ENCODE results near the gene OR2V1. TPM values are rescaled to one million over a fixed set of nuclear protein-coding genes. Genes with fewer than 3 reads are reported as not detected.

Gene OR2V1
- total and polyA plus RNA-seq, 2 donors (not counting 1 experiment from before 2014, with no cell fraction given), result not detected

DNA sequence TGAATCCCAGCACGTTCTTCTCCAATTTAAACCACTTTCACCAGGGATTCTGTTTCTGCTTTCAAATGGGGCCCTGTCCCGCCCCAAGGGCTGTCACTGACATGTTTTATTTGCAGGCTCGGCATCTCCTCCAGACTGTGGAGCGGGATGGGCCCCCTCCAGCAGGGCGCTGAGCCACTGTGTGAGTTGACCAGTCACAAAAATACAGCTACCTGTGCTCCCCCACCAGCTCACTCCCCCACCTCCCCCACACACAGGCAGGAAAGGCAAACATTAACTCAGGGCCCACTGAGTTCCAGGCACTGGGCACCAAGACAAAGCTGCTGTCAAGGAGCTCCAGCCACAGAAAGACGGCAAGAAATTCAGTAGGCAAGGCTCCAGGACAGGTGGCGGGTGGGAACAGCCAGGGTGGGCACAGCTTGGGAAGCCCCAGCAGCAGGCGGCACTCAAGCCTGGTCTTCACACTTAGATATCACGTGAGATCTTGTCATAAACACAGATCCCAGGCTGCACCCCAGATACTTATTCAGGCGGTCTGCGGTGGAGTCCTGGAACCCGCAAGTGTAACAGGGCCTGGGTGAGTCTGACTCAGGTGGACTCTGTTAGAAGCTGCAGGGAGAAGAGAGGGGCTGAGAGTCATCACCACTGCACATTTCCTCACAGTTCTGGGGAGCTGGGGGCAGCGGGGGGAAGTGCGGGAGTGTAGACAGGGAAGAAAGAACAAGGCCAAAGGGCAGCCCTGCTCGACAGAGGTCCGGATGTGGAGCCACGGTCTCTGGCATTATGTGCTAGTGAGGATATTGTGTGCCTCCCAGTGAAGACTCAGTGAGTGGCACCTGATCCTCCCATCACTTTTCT, 44.7 kb downstream of the OR2V1 start:
- Histone ChIP-seq H3K4me3 (ENCODE audit: control extremely low read depth in 1 of 5, extremely low read depth in 1 of 5, insufficient read depth in 1 of 5, low read depth in 2 of 5, low read length in 4 of 5) (no peak overlapping the region), H3K4me1 (ENCODE audit: control insufficient read depth in 2 of 2, insufficient read depth in 2 of 2, low read length in 2 of 2) (no peaks in the 10 kb centered on the region), H3K9me3 (ENCODE audit: control extremely low read depth in 1 of 3, control insufficient read depth in 2 of 3, insufficient read depth in 1 of 3, low read length in 2 of 3) (no peaks in the 10 kb centered on the region), H3K27me3 (replicated peaks in 1 of 4; ENCODE audit: control extremely low read depth in 1 of 4, control insufficient read depth in 3 of 4, insufficient read depth in 4 of 4, low read length in 3 of 4) (peaks cover 0 to 6% (median 2%) of the 10 kb centered on the region in 4 experiments), H3K36me3 (replicated peaks in 1 of 2; ENCODE audit: control extremely low read depth in 1 of 2, control insufficient read depth in 1 of 2, extremely low read depth in 1 of 2, insufficient read depth in 2 of 2, low read length in 1 of 2) (no peaks in the 10 kb centered on the region), H4K20me1 (ENCODE audit: control insufficient read depth, insufficient read depth, low read length, poor library complexity, severe bottlenecking) (no peaks in the 10 kb centered on the region), H3K9ac (ENCODE audit: low read length) (no peak overlapping the region), H2AFZ (ENCODE audit: insufficient read depth, low read depth, low read length, poor library complexity, severe bottlenecking) (no peak overlapping the region), H3K27ac (ENCODE audit: low read length in 2 of 2) (no peak overlapping the region), H3K79me2 (ENCODE audit: control insufficient read depth, insufficient read depth, low read length) (no peaks in the 10 kb centered on the region), H3K4me2 (replicated peaks; ENCODE audit: low read depth, low read length, poor library complexity, severe bottlenecking) (no peak overlapping the region)
- Mint-ChIP-seq H3K9me3 (ENCODE audit: insufficient read depth) (no peaks in the 10 kb centered on the region), H3K4me1 (no peaks in the 10 kb centered on the region), H3K4me3 (no peak overlapping the region), H3K27ac (no peak overlapping the region), H3K27me3 (peaks cover 12% of the 10 kb centered on the region)
- intact Hi-C loops (cut with micrococcal nuclease), result loop anchor here (10.0 kb wide), 1 partner anchor 221 kb away; the partner anchor contains the start of gene ZFP62
- ATAC-seq (ENCODE audit: low read depth) (no peak), DNase-seq (no peak)
- whole genome bisulfite sequencing (ENCODE audit: insufficient coverage), result 80% methylated on average over 17 of the region's 17 CpGs
- ChIA-PET POLR2A (interaction anchor here (0.5 kb wide), 1 partner anchor 176 kb away, joined by 3 read pairs; no protein-coding TSS in a partner anchor), CTCF (no interaction called here)
- TF ChIP-seq, protein P1, sequence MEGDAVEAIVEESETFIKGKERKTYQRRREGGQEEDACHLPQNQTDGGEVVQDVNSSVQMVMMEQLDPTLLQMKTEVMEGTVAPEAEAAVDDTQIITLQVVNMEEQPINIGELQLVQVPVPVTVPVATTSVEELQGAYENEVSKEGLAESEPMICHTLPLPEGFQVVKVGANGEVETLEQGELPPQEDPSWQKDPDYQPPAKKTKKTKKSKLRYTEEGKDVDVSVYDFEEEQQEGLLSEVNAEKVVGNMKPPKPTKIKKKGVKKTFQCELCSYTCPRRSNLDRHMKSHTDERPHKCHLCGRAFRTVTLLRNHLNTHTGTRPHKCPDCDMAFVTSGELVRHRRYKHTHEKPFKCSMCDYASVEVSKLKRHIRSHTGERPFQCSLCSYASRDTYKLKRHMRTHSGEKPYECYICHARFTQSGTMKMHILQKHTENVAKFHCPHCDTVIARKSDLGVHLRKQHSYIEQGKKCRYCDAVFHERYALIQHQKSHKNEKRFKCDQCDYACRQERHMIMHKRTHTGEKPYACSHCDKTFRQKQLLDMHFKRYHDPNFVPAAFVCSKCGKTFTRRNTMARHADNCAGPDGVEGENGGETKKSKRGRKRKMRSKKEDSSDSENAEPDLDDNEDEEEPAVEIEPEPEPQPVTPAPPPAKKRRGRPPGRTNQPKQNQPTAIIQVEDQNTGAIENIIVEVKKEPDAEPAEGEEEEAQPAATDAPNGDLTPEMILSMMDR (IDR thresholded peaks at IDR 0.05), result no peak
- no peak for TF ChIP-seq EZH2 (IDR thresholded peaks at IDR 0.05; ENCODE audit: borderline replicate concordance, insufficient read depth, low read depth, low read length, poor library complexity, severe bottlenecking)

DNA sequence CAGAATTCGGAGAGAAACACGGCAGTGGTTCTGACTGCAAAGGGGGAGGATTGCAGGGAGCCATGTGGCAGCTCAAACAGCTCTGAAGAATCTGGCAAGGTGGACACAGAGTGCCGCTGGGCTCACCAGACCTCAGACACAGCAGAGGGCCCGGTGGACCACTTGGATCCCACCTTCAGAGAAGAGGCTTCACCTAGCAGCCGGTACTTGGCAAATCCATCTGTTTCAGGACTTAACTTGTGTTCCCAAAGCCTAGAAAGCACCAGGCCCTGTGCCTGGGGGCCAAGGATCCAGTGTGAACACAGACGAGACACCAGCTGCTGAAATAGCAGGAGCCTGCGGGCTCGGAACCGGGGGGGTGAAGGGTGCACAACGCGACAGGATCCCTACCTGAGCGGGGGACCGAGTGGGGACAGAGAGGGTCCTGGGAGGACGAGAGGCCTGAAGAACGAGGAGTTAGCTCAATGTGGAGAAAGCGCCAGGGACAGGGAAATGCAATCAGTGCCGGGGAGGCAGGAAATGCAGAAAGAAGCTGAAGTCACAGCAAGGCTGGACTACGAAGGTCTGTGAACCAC, 46.3 kb downstream of the OR2V1 start:
- H3K4me3 Mint-ChIP-seq, result no peak overlapping the region
- WGBS (ENCODE audit: insufficient coverage), result 52% methylated on average over 17 of the region's 18 CpGs
- H3K4me1 Mint-ChIP-seq, result no peaks in the 10 kb centered on the region
- H3K9ac ChIP-seq (ENCODE audit: low read length), result no peak overlapping the region
- no peak overlapping the region for H3K4me2 ChIP-seq (replicated peaks; ENCODE audit: low read depth, low read length, poor library complexity, severe bottlenecking)
- no peaks in the 10 kb centered on the region for H3K9me3 Mint-ChIP-seq (ENCODE audit: insufficient read depth)
- H2AFZ ChIP-seq (ENCODE audit: insufficient read depth, low read depth, low read length, poor library complexity, severe bottlenecking), result no peak overlapping the region
- H3K4me1 ChIP-seq (ENCODE audit: control insufficient read depth in 2 of 2, insufficient read depth in 2 of 2, low read length in 2 of 2), result no peaks in the 10 kb centered on the region
- no peaks in the 10 kb centered on the region for H4K20me1 ChIP-seq (ENCODE audit: control insufficient read depth, insufficient read depth, low read length, poor library complexity, severe bottlenecking)
- H3K4me3 ChIP-seq (ENCODE audit: control extremely low read depth in 1 of 5, extremely low read depth in 1 of 5, insufficient read depth in 1 of 5, low read depth in 2 of 5, low read length in 4 of 5), result no peak overlapping the region
- ATAC-seq (ENCODE audit: low read depth) (no peak), DNase-seq (no peak)
- H3K79me2 ChIP-seq (ENCODE audit: control insufficient read depth, insufficient read depth, low read length), result no peaks in the 10 kb centered on the region
- TF ChIP-seq, protein P1 (IDR thresholded peaks at IDR 0.05), result no peak
- no peak for TF ChIP-seq EZH2 (IDR thresholded peaks at IDR 0.05; ENCODE audit: borderline replicate concordance, insufficient read depth, low read depth, low read length, poor library complexity, severe bottlenecking)
- CTCF ChIA-PET, result no interaction called here
- POLR2A ChIA-PET, result no interaction called here
- H3K27me3 Mint-ChIP-seq, result peaks cover 12% of the 10 kb centered on the region
- H3K9me3 ChIP-seq (ENCODE audit: control extremely low read depth in 1 of 3, control insufficient read depth in 2 of 3, insufficient read depth in 1 of 3, low read length in 2 of 3), result no peaks in the 10 kb centered on the region
- intact Hi-C loops (cut with micrococcal nuclease), result loop anchor here (10.0 kb wide), 1 partner anchor 220 kb away; the partner anchor contains the start of gene ZFP62
- H3K27ac Mint-ChIP-seq, result no peak overlapping the region
- H3K27me3 ChIP-seq (replicated peaks in 1 of 4; ENCODE audit: control extremely low read depth in 1 of 4, control insufficient read depth in 3 of 4, insufficient read depth in 4 of 4, low read length in 3 of 4), result peaks cover 0 to 7% (median 2%) of the 10 kb centered on the region in 4 experiments
- H3K36me3 ChIP-seq (replicated peaks in 1 of 2; ENCODE audit: control extremely low read depth in 1 of 2, control insufficient read depth in 1 of 2, extremely low read depth in 1 of 2, insufficient read depth in 2 of 2, low read length in 1 of 2), result no peaks in the 10 kb centered on the region
- no peak overlapping the region for H3K27ac ChIP-seq (ENCODE audit: low read length in 2 of 2)

Measured in B cell (primary cell).